Body of pancreas (tissue), 4 donors: Measurements from ENCODE around the gene BRD3. TPM values are rescaled to one million over a fixed set of nuclear protein-coding genes. Genes with fewer than 3 reads are reported as not detected.

ENCODE experiments used
- ATAC-seq: fragments of 150-250 bp; one replicate; pipeline ENCODE4 v1.9.1; 2016
- DNase-seq, 4 donors: peaks; one replicate each; pipeline ENCODE4 v3.0.0-alpha.2; 2019
- H3K27ac ChIP-seq, 4 donors: fragments of 200-600 bp; sonication (generic); 1 replicate in 3 of 4; 2 replicates in 1 of 4; pipeline versions ENCODE4 v1.5.1 to v1.6.1; 2016 to 2019; ENCODE audit warnings: mild to moderate bottlenecking in 1 of 4, mixed read lengths in 1 of 4, moderate library complexity in 1 of 4
- H3K27me3 ChIP-seq, 2 donors: fragments of 200-600 bp; sonication (generic); one replicate each; pipeline ENCODE4 v1.6.0; 2016; ENCODE audit warnings: mild to moderate bottlenecking in 1 of 2
- H3K36me3 ChIP-seq, 2 donors: fragments of 200-600 bp; sonication (generic); replicated peaks in 1 of 2; 2 replicates each; pipeline ENCODE4 v1.5.1; 2016; ENCODE audit warnings: low read depth in 2 of 2; ENCODE audit not compliant: insufficient read depth in 1 of 2
- H3K4me1 ChIP-seq: fragments of 200-600 bp; sonication (generic); one replicate; pipeline ENCODE4 v1.6.0; 2016
- H3K4me3 ChIP-seq, 2 donors: fragments of 200-600 bp; sonication (generic); 1 replicate in 1 of 2; 2 replicates in 1 of 2; pipeline ENCODE4 v1.5.1; 2016 to 2019
- H3K9me3 ChIP-seq, 3 donors: fragments of 200-600 bp; sonication (generic); 1 replicate in 2 of 3; 2 replicates in 1 of 3; pipeline ENCODE4 v1.5.1; 2016
- POLR2A ChIP-seq, 3 donors: fragments of 450-650 bp; IDR thresholded peaks; one replicate each; pipeline ENCODE4 v1.6.1; 2016; ENCODE audit warnings: antibody characterized with exemption in 3 of 3, mild to moderate bottlenecking in 2 of 3
- WGBS, 2 donors: methylation state at CpG; one replicate each; pipeline ENCODE4 v1.1.5; 2017; 5-methylcytosine and 5-hydroxymethylcytosine counted together
- intact Hi-C: fragments of 100-400 bp; cut with DNase I; formaldehyde crosslinking; loops from one replicate; pipeline ENCODE4 v1.15.1; 2023
- total RNA-seq, 2 donors: library from RNA; depleted of rRNA; stranded (reverse); fragments of >200 nt; gene quantifications; one replicate each; pipeline ENCODE4 v1.1.0, GENCODE V29; 2016
- TF ChIP-seq, protein P1 (sequence below), 7 experiments: fragments of 450-650 bp in 4 of 7; fragments of 200-600 bp in 3 of 7; sonication (generic) in 3 of 7; IDR thresholded peaks; one replicate each; pipeline ENCODE4 v1.5.1; 2016 to 2019; ENCODE audit warnings: antibody characterized with exemption in 7 of 7

BRD3 gene
- total RNA-seq, 2 donors from 2014 or later, result 12.2 to 27.4 TPM

- TF ChIP-seq, protein P1, sequence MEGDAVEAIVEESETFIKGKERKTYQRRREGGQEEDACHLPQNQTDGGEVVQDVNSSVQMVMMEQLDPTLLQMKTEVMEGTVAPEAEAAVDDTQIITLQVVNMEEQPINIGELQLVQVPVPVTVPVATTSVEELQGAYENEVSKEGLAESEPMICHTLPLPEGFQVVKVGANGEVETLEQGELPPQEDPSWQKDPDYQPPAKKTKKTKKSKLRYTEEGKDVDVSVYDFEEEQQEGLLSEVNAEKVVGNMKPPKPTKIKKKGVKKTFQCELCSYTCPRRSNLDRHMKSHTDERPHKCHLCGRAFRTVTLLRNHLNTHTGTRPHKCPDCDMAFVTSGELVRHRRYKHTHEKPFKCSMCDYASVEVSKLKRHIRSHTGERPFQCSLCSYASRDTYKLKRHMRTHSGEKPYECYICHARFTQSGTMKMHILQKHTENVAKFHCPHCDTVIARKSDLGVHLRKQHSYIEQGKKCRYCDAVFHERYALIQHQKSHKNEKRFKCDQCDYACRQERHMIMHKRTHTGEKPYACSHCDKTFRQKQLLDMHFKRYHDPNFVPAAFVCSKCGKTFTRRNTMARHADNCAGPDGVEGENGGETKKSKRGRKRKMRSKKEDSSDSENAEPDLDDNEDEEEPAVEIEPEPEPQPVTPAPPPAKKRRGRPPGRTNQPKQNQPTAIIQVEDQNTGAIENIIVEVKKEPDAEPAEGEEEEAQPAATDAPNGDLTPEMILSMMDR (IDR thresholded peaks at IDR 0.05), result no peak
- no peak for TF ChIP-seq POLR2A (IDR thresholded peaks at IDR 0.05)
- no peak for ATAC-seq
- intact Hi-C loops, result no loop called here
- peaks cover 10% of the 10 kb centered on the region for H3K4me1 ChIP-seq
- no peaks in the 10 kb centered on the region for H3K27me3 ChIP-seq
- no peak overlapping the region for H3K27ac ChIP-seq
- no peaks in the 10 kb centered on the region for H3K9me3 ChIP-seq
- 75 to 84% methylated on average over 6 of the region's 6 CpGs for WGBS, 2 donors
- H3K4me3 ChIP-seq, result no peak overlapping the region
- DNase-seq, result no peak
- no peaks in the 10 kb centered on the region for H3K36me3 ChIP-seq
Measured at GRCh38 chr9:134011401-134011800, 56.4 kb downstream of the BRD3 start.

DNA sequence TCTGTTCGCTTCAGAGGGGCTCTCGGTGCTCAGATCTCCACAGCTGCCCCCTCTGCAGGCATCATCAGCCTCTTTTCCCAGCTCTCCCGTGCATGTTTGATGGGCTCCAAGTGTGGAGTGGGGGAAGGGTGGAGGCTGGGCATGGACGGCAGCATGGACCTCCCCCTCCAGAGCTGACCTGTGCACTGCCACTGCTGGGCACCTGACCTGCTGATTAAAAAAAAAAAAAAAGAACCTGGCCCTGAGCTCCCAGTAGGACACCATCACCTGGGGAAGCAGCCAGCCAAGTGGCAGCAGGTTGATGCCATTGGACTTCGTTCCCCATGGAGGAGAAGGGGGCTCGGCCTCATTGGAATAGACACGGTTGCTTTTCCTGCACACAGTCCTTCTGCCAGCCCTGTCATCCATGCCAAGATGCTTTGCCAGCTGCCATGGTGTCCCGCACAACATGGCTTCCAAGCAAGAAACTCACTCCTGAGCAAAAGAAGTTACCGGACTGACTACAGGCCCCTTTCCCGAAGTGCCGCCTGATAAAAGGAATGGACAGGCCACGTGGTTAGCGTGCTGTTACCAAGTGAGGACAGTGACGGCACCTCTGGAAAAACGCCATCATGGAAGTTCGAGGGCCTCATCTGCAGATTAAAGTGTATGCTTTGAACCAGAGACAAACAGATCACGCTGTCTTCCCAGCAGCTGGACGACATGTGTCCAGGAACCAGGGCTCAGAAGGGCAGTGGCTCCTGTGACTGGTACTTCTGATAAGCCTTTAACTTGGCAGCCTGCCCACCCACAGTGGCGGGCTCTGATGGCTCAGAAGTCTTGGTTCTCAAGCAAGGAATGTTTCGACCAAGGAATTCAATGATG is 57.3 kb downstream of the BRD3 start:
- no peaks in the 10 kb centered on the region for H3K9me3 ChIP-seq
- no peaks in the 10 kb centered on the region for H3K27me3 ChIP-seq
- peak; percentile 56 to 80 (median 68) for DNase-seq
- H3K27ac ChIP-seq, result no peak overlapping the region
- H3K4me1 ChIP-seq, result peaks cover 10% of the 10 kb centered on the region
- ATAC-seq, result peak; percentile 52
- TF ChIP-seq, protein P1 (IDR thresholded peaks at IDR 0.05), result no peak
- TF ChIP-seq POLR2A (IDR thresholded peaks at IDR 0.05), result no peak
- no peaks in the 10 kb centered on the region for H3K36me3 ChIP-seq
- intact Hi-C loops, result no loop called here
- H3K4me3 ChIP-seq, result no peak overlapping the region
- WGBS, 2 donors, result 47 to 52% methylated on average over 16 to 20 of the region's 20 CpGs

DNA sequence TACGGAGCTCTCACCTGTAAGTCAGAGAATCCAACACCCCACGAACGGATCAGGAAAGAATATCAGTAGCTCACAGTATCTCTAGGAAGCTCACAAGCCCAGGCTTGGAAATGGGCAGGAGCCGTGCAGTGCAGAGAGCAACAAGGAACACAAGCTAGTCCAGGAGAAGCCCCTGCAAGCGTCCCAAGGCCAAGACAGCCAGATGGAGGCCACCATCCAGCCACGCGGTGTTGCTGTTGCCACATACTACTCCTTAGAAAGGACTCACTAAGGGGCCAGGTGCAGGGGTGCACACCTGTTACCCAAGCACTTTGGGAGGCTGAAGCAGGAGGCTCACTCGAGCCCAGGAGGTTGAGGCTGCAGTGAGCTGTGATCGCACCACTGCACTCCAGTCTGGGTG is 60.3 kb downstream of the BRD3 start:
- intact Hi-C loops, result loop anchor here (10.0 kb wide), 1 partner anchor 473 kb away; the partner anchor contains the start of gene ADAMTSL2
- no peak overlapping the region for H3K27ac ChIP-seq

DNA sequence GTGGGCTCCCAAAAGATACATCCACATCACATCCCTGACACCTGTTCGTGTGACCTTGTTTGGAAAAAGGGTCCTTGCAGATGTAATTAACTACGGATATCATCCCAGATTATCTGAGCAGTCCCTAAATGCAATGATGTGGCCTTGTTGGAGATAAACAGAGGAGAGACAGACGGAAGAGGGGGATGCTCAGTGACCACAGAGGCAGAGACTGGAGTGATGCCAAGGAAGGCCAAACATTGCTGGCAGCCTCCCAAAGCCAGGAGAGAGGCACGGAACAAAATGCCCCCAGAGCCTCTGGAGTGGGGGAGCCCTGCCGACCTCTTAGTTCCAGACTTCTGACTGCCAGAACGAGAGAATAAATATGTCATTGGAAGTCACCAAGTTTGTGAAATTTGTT is 60.7 kb downstream of the BRD3 start:
- H3K9me3 ChIP-seq, result no peaks in the 10 kb centered on the region
- no peak overlapping the region for H3K27ac ChIP-seq
- no peaks in the 10 kb centered on the region for H3K27me3 ChIP-seq
- 47 to 55% methylated on average over 6 of the region's 6 CpGs for WGBS, 2 donors
- TF ChIP-seq POLR2A (IDR thresholded peaks at IDR 0.05), result no peak
- peaks cover 10% of the 10 kb centered on the region for H3K4me1 ChIP-seq
- no peaks in the 10 kb centered on the region for H3K36me3 ChIP-seq
- no peak for ATAC-seq
- H3K4me3 ChIP-seq, result no peak overlapping the region
- DNase-seq, result no peak
- intact Hi-C loops, result loop anchor here (10.0 kb wide), 1 partner anchor 472 kb away; the partner anchor contains the start of gene ADAMTSL2

More for the DNA sequence above, 60.3 kb downstream of the BRD3 start:
- Histone ChIP-seq H3K4me1 (peaks cover 10% of the 10 kb centered on the region), H3K9me3 (no peaks in the 10 kb centered on the region), H3K27me3 (no peaks in the 10 kb centered on the region), H3K36me3 (no peaks in the 10 kb centered on the region), H3K4me3 (no peak overlapping the region)
- ATAC-seq, result no peak
- DNase-seq, result no peak
- WGBS, 2 donors, result 80 to 86% methylated on average over 8 to 9 of the region's 9 CpGs
- TF ChIP-seq, protein P1 (IDR thresholded peaks at IDR 0.05), result no peak
- TF ChIP-seq POLR2A (IDR thresholded peaks at IDR 0.05), result no peak

- no peak overlapping the region for H3K4me3 ChIP-seq
- H3K4me1 ChIP-seq, result peaks cover 1% of the 10 kb centered on the region
- no peaks in the 10 kb centered on the region for H3K36me3 ChIP-seq
- 68 to 78% methylated on average over 4 to 8 of the region's 8 CpGs for WGBS, 2 donors
- no peaks in the 10 kb centered on the region for H3K27me3 ChIP-seq
- ATAC-seq (no peak), DNase-seq (no peak)
- no peaks in the 10 kb centered on the region for H3K9me3 ChIP-seq
- no peak for TF ChIP-seq POLR2A (IDR thresholded peaks at IDR 0.05)
- intact Hi-C loops, result loop anchor here (10.0 kb wide), 1 partner anchor 471 kb away; the partner anchor contains the start of gene ADAMTSL2
- H3K27ac ChIP-seq, result no peak overlapping the region
Measured at GRCh38 chr9:134005381-134005780, 62.4 kb downstream of the BRD3 start.
